Loucy (cell line): ENCODE measurements around the gene RPS6KB1.

ENCODE experiments used
- H2AFZ ChIP-seq: fragments of 200-600 bp; sonication (generic); 2 replicates; pipeline ENCODE4 v1.6.0; 2016; ENCODE audit warnings: antibody characterized with exemption, mild to moderate bottlenecking, low read length, moderate library complexity
- H3F3A ChIP-seq: fragments of 200-600 bp; 2 replicates; pipeline ENCODE4 v1.6.0; 2016; ENCODE audit warnings: antibody characterized with exemption, low read depth, mild to moderate bottlenecking
- H3K27me3 ChIP-seq: fragments of 200-600 bp; sonication (generic); 2 replicates; pipeline ENCODE4 v1.6.1; 2014; ENCODE audit warnings: low read length, mild to moderate bottlenecking; ENCODE audit not compliant: insufficient read depth, poor library complexity, severe bottlenecking
- H3K36me3 ChIP-seq: fragments of 200-600 bp; sonication (generic); 2 replicates; pipeline ENCODE4 v1.6.1; 2016; ENCODE audit warnings: low read length; ENCODE audit not compliant: insufficient read depth
- H3K4me1 ChIP-seq: fragments of 200-600 bp; sonication (generic); 2 replicates; pipeline ENCODE4 v1.5.1; 2014; ENCODE audit warnings: low read length, mild to moderate bottlenecking; ENCODE audit not compliant: insufficient read depth, poor library complexity, severe bottlenecking
- H3K4me2 ChIP-seq: fragments of 200-600 bp; sonication (generic); 2 replicates; pipeline ENCODE4 v1.6.0; 2014; ENCODE audit warnings: antibody characterized with exemption, low read length, low read depth, mild to moderate bottlenecking; ENCODE audit not compliant: poor library complexity, severe bottlenecking
- H3K4me3 ChIP-seq: fragments of 200-600 bp; sonication (generic); 2 replicates; pipeline ENCODE4 v1.5.1; 2014; ENCODE audit warnings: low read length, mild to moderate bottlenecking, mixed read lengths; ENCODE audit not compliant: poor library complexity, severe bottlenecking
- H3K79me2 ChIP-seq: fragments of 200-600 bp; sonication (generic); 2 replicates; pipeline ENCODE4 v1.6.1; 2014; ENCODE audit warnings: low read length; ENCODE audit not compliant: insufficient read depth
- H3K9ac ChIP-seq: fragments of 200-600 bp; sonication (generic); 2 replicates; pipeline ENCODE4 v1.6.0; 2014; ENCODE audit warnings: mild to moderate bottlenecking, low read depth, low read length, moderate library complexity; ENCODE audit not compliant: poor library complexity, severe bottlenecking
- H3K9me2 ChIP-seq: fragments of 200-600 bp; sonication (generic); replicated peaks from 2 replicates; pipeline ENCODE4 v1.6.1; 2016; ENCODE audit warnings: low read depth, low read length, mixed read lengths
- H3K9me3 ChIP-seq: fragments of 200-600 bp; sonication (generic); 2 replicates; pipeline ENCODE4 v1.6.1; 2014; ENCODE audit warnings: mild to moderate bottlenecking, antibody characterized with exemption, low read length, low read depth; ENCODE audit not compliant: insufficient read depth
- H4K20me1 ChIP-seq: fragments of 200-600 bp; sonication (generic); 2 replicates; pipeline ENCODE4 v1.6.0; 2014; ENCODE audit warnings: antibody characterized with exemption, low read length, mild to moderate bottlenecking; ENCODE audit not compliant: insufficient read depth, poor library complexity, severe bottlenecking
- CTCF ChIP-seq: fragments of 200-600 bp; sonication (generic); conservative IDR thresholded peaks from 2 replicates; pipeline ENCODE4 v1.5.1; 2014; ENCODE audit warnings: mild to moderate bottlenecking, antibody characterized with exemption, low read length
- EZH2phosphoT487 ChIP-seq: fragments of 200-600 bp; IDR thresholded peaks from 2 replicates; pipeline ENCODE4 v1.6.1; 2018; ENCODE audit warnings: antibody characterized with exemption, mild to moderate bottlenecking, moderate library complexity, borderline replicate concordance

Gene RPS6KB1

GRCh38 chr17:59856859-59857794, 35.8 kb upstream of the RPS6KB1 start:
- H3K4me1 ChIP-seq, result peaks cover 5% of the 10 kb centered on the region

GRCh38 chr17:59858167-59858816, 34.6 kb upstream of the RPS6KB1 start:
- H3K4me1 ChIP-seq, result peaks cover 1% of the 10 kb centered on the region

More at GRCh38 chr17:59856859-59857794, 35.8 kb upstream of the RPS6KB1 start:
- H3K36me3 ChIP-seq, result no peaks in the 10 kb centered on the region
- no peak overlapping the region for H3K9ac ChIP-seq
- H3K4me2 ChIP-seq, result no peak overlapping the region
- H4K20me1 ChIP-seq, result no peaks in the 10 kb centered on the region
- H3K9me3 ChIP-seq, result no peaks in the 10 kb centered on the region
- no peaks in the 10 kb centered on the region for H3K27me3 ChIP-seq
- H2AFZ ChIP-seq, result no peak overlapping the region
- H3K4me3 ChIP-seq, result no peak overlapping the region
- no peaks in the 10 kb centered on the region for H3F3A ChIP-seq
- TF ChIP-seq CTCF (no peak), EZH2phosphoT487 (no peak)
- H3K9me2 ChIP-seq, result no peaks in the 10 kb centered on the region
- H3K79me2 ChIP-seq, result no peaks in the 10 kb centered on the region

GRCh38 chr17:59858932-59859331, 34.0 kb upstream of the RPS6KB1 start:
- H3K27me3 ChIP-seq, result no peaks in the 10 kb centered on the region
- H3K4me3 ChIP-seq, result no peak overlapping the region
- H2AFZ ChIP-seq, result no peak overlapping the region
- no peak overlapping the region for H3K4me2 ChIP-seq
- no peaks in the 10 kb centered on the region for H3K4me1 ChIP-seq
- H4K20me1 ChIP-seq, result no peaks in the 10 kb centered on the region
- H3K36me3 ChIP-seq, result no peaks in the 10 kb centered on the region
- no peaks in the 10 kb centered on the region for H3K9me2 ChIP-seq
- no peaks in the 10 kb centered on the region for H3F3A ChIP-seq
- no peaks in the 10 kb centered on the region for H3K79me2 ChIP-seq
- H3K9ac ChIP-seq, result no peak overlapping the region
- TF ChIP-seq EZH2phosphoT487, result no peak
- TF ChIP-seq CTCF, result no peak
- no peaks in the 10 kb centered on the region for H3K9me3 ChIP-seq

More at GRCh38 chr17:59858167-59858816, 34.6 kb upstream of the RPS6KB1 start:
- Histone ChIP-seq H3K4me3 (no peak overlapping the region), H4K20me1 (no peaks in the 10 kb centered on the region), H3K9me2 (no peaks in the 10 kb centered on the region), H3K36me3 (no peaks in the 10 kb centered on the region), H2AFZ (no peak overlapping the region), H3K79me2 (no peaks in the 10 kb centered on the region), H3F3A (no peaks in the 10 kb centered on the region), H3K9ac (no peak overlapping the region), H3K4me2 (no peak overlapping the region), H3K9me3 (no peaks in the 10 kb centered on the region), H3K27me3 (no peaks in the 10 kb centered on the region)
- TF ChIP-seq EZH2phosphoT487, result no peak
- no peak for TF ChIP-seq CTCF
